Lower leg skin (tissue), 3 donors: ENCODE results near the gene B3GAT2.

ENCODE experiments used
- POLR2A ChIP-seq, 2 donors: fragments of 450-650 bp; IDR thresholded peaks; one replicate each; pipeline ENCODE4 v1.6.1; 2016 to 2017; ENCODE audit warnings: antibody characterized with exemption in 2 of 2, mild to moderate bottlenecking in 1 of 2, moderate library complexity in 1 of 2
- TF ChIP-seq, protein P1 (sequence below), 3 donors: fragments of 450-650 bp; IDR thresholded peaks; one replicate each; pipeline ENCODE4 v1.5.1; 2016; ENCODE audit warnings: antibody characterized with exemption in 3 of 3, mild to moderate bottlenecking in 3 of 3, moderate library complexity in 2 of 3

DNA sequence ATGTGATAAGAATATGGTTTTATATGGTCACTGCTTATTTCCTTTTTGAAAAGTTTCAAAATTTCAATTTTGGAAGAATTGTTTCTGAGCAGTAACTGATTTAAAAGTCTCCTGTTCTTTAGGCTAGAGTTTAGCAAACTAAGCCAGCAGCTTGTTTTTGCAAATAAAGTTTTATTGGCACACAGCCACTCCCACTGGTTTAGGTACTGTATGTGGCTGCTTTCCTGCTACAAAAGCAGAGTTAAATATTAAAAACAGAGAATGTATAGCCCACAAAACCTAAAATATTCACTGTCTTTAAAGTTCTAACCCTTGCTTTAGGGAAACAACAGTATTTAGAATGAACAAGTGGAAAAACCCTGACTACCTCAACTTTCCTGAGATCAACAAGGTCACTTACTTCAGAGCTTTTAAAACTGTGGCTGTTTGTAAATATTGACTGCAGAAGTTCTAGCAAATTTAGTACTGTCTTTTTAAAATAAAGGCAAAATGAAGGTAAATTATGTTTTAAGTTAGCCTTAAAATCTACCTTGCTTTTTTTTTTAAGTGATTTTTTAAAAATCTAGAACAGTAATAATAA is 104.1 kb downstream of the B3GAT2 start:
- TF ChIP-seq, protein P1, sequence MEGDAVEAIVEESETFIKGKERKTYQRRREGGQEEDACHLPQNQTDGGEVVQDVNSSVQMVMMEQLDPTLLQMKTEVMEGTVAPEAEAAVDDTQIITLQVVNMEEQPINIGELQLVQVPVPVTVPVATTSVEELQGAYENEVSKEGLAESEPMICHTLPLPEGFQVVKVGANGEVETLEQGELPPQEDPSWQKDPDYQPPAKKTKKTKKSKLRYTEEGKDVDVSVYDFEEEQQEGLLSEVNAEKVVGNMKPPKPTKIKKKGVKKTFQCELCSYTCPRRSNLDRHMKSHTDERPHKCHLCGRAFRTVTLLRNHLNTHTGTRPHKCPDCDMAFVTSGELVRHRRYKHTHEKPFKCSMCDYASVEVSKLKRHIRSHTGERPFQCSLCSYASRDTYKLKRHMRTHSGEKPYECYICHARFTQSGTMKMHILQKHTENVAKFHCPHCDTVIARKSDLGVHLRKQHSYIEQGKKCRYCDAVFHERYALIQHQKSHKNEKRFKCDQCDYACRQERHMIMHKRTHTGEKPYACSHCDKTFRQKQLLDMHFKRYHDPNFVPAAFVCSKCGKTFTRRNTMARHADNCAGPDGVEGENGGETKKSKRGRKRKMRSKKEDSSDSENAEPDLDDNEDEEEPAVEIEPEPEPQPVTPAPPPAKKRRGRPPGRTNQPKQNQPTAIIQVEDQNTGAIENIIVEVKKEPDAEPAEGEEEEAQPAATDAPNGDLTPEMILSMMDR (IDR thresholded peaks at IDR 0.05), result no peak
- TF ChIP-seq POLR2A (IDR thresholded peaks at IDR 0.05), result no peak
